CD4-positive, alpha-beta T cell (primary cell): Measurements from ENCODE around the gene PPFIBP2. TPM values are rescaled to one million over a fixed set of nuclear protein-coding genes. Genes with fewer than 3 reads are reported as not detected.

Experiments
- ATAC-seq: fragments of 200-7000 bp; cut with Tn5 transposase; one replicate; pipeline ENCODE4 v1.10.0; 2022; ENCODE audit warnings: mild to moderate bottlenecking; ENCODE audit not compliant: poor library complexity
- CTCF ChIA-PET: fragments of 350-600 bp; sonication (Branson Sonifier 250); formaldehyde crosslinking; loops from one replicate; lab custom pipeline; 2021; ENCODE audit warnings: antibody characterized with exemption, inconsistent platforms; lab: Charles Lee
- POLR2A ChIA-PET: fragments of 350-600 bp; sonication (Branson Sonifier 250); formaldehyde crosslinking; loops from one replicate; lab custom pipeline; 2021; ENCODE audit warnings: antibody characterized with exemption, inconsistent platforms; lab: Charles Lee
- DNase-seq, 14 experiments: peaks; one replicate each; pipeline ENCODE4 v3.0.0-alpha.2; 2013 to 2020; ENCODE audit warnings: mixed read lengths in 2 of 14
- H3K27ac ChIP-seq, 2 donors: one replicate each; pipeline versions ENCODE4 v1.5.1 to v1.7.0; 2013; ENCODE audit warnings: low read length in 2 of 2, low read depth in 1 of 2, mild to moderate bottlenecking in 1 of 2
- H3K27me3 ChIP-seq, 2 experiments: 1 replicate in 1 of 2; 2 replicates in 1 of 2; pipeline versions ENCODE4 v1.6.1 to v1.7.0; 2013; ENCODE audit warnings: low read length in 2 of 2, control low read depth in 1 of 2, mild to moderate bottlenecking in 1 of 2, moderate library complexity in 1 of 2; ENCODE audit not compliant: insufficient read depth in 2 of 2, control insufficient read depth in 1 of 2
- H3K36me3 ChIP-seq: one replicate; pipeline ENCODE4 v1.6.1; 2013; ENCODE audit warnings: low read length, control low read depth; ENCODE audit not compliant: insufficient read depth
- H3K4me1 ChIP-seq: one replicate; pipeline ENCODE4 v1.6.1; 2013; ENCODE audit warnings: low read length, control low read depth; ENCODE audit not compliant: insufficient read depth
- H3K4me3 ChIP-seq: one replicate; pipeline ENCODE4 v1.5.1; 2013; ENCODE audit warnings: mild to moderate bottlenecking, low read length, moderate library complexity
- H3K9me3 ChIP-seq, 2 experiments: 1 replicate in 1 of 2; 2 replicates in 1 of 2; pipeline versions ENCODE4 v1.6.1 to v1.7.0; 2013; ENCODE audit warnings: low read length in 2 of 2, mild to moderate bottlenecking in 2 of 2, control low read depth in 1 of 2, moderate library complexity in 1 of 2; ENCODE audit not compliant: control insufficient read depth in 1 of 2, insufficient read depth in 1 of 2
- H3K27ac Mint-ChIP-seq: one replicate; pipeline ENCODE4 v1.8.0; 2020; ENCODE audit warnings: mixed read lengths
- H3K27me3 Mint-ChIP-seq: one replicate; pipeline ENCODE4 v1.8.0; 2021; ENCODE audit warnings: mixed read lengths
- H3K36me3 Mint-ChIP-seq: one replicate; pipeline ENCODE4 v1.8.0; 2021; ENCODE audit warnings: low read depth, mixed read lengths
- H3K4me1 Mint-ChIP-seq: one replicate; pipeline ENCODE4 v1.8.0; 2021; ENCODE audit warnings: low read depth, mixed read lengths
- H3K4me3 Mint-ChIP-seq: one replicate; pipeline ENCODE4 v1.8.0; 2020; ENCODE audit warnings: mild to moderate bottlenecking, mixed read lengths
- H3K9me3 Mint-ChIP-seq: one replicate; pipeline ENCODE4 v1.8.0; 2020; ENCODE audit warnings: mixed read lengths
- CTCF ChIP-seq: fragments of 200-600 bp; IDR thresholded peaks from one replicate; pipeline ENCODE4 v1.8.0; 2022; ENCODE audit warnings: antibody characterized with exemption, mild to moderate bottlenecking
- intact Hi-C, 2 experiments: fragments of 100-400 bp; cut with DNase I in 1 of 2; cut with micrococcal nuclease in 1 of 2; formaldehyde crosslinking; loops; one replicate each; pipeline versions ENCODE4 v1.15.1 to v1.9.0; 2023 to 2025; cut with DNase I, micrococcal nuclease
- total RNA-seq, 174 experiments: library from RNA in 2 of 174; stranded (reverse) in 2 of 174; gene quantifications; one replicate each; pipeline ENCODE4 v1.2.3 and lab custom pipeline; 2021 to 2026

The PPFIBP2 gene
- total RNA-seq, 2 experiments from 2014 or later: 27.0 to 35.9 TPM

GRCh38 chr11:7576726-7577290, 63.0 kb downstream of the PPFIBP2 start:
- intact Hi-C loops: no loop called here
- no peak for DNase-seq
- Histone ChIP-seq H3K36me3 (no peaks in the 10 kb centered on the region), H3K9me3 (peaks cover 0 to 5% of the 10 kb centered on the region in 2 experiments), H3K4me3 (no peak overlapping the region), H3K27me3 (peaks cover 0 to 27% of the 10 kb centered on the region in 2 experiments), H3K4me1 (peaks cover 25% of the 10 kb centered on the region), H3K27ac (no peak overlapping the region)
- no peak for TF ChIP-seq CTCF
- Mint-ChIP-seq H3K36me3 (peaks cover 4% of the 10 kb centered on the region), H3K9me3 (no peaks in the 10 kb centered on the region), H3K4me1 (peaks cover 47% of the 10 kb centered on the region), H3K4me3 (peak overlapping the region; percentile 23), H3K27ac (no peak overlapping the region), H3K27me3 (peaks cover 6% of the 10 kb centered on the region)
- ChIA-PET CTCF (no interaction called here), POLR2A (interaction anchor here (2.0 kb wide), 1 partner anchor 410 kb away, joined by 4 read pairs; the partner anchor contains the start of gene EIF3F)
- no peak for ATAC-seq

GRCh38 chr11:7577291-7578190, 63.7 kb downstream of the PPFIBP2 start:
- CTCF ChIA-PET: no interaction called here
- Histone ChIP-seq H3K36me3 (no peaks in the 10 kb centered on the region), H3K27me3 (peaks cover 0 to 27% of the 10 kb centered on the region in 2 experiments), H3K27ac (no peak overlapping the region), H3K9me3 (peaks cover 0 to 5% of the 10 kb centered on the region in 2 experiments), H3K4me3 (no peak overlapping the region), H3K4me1 (peaks cover 25% of the 10 kb centered on the region)
- Mint-ChIP-seq H3K4me3 (peak overlapping the region; percentile 23), H3K27me3 (peaks cover 6% of the 10 kb centered on the region), H3K27ac (peak overlapping the region; percentile 5), H3K36me3 (peaks cover 4% of the 10 kb centered on the region), H3K9me3 (no peaks in the 10 kb centered on the region), H3K4me1 (peaks cover 47% of the 10 kb centered on the region)
- intact Hi-C loops: no loop called here
- no peak for TF ChIP-seq CTCF
- DNase-seq (peak in 4 of 14 experiments; percentile 16 to 38 (median 22)), ATAC-seq (peak; percentile 43)
- POLR2A ChIA-PET: interaction anchor here (1.0 to 2.0 kb wide), 4 partner anchors 18 to 409 kb away, joined by 3 to 4 read pairs (median 4); partner anchors contain the start of genes EIF3F and PPFIBP2

- DNase-seq (no peak), ATAC-seq (no peak)
- peaks cover 0 to 5% of the 10 kb centered on the region in 2 experiments for H3K9me3 ChIP-seq
- Mint-ChIP-seq H3K9me3 (no peaks in the 10 kb centered on the region), H3K27ac (peak overlapping the region; percentile 5), H3K36me3 (peaks cover 4% of the 10 kb centered on the region), H3K27me3 (peaks cover 6% of the 10 kb centered on the region), H3K4me3 (peak overlapping the region; percentile 23), H3K4me1 (peaks cover 47% of the 10 kb centered on the region)
- H3K4me1 ChIP-seq: peaks cover 25% of the 10 kb centered on the region
- ChIA-PET POLR2A (interaction anchor here (1.0 to 1.2 kb wide), 3 partner anchors 17 to 65 kb away, joined by 3 to 4 read pairs (median 3); partner anchors contain the start of gene PPFIBP2), CTCF (no interaction called here)
- H3K27ac ChIP-seq: no peak overlapping the region
- TF ChIP-seq CTCF: no peak
- intact Hi-C loops: no loop called here
- peaks cover 0 to 27% of the 10 kb centered on the region in 2 experiments for H3K27me3 ChIP-seq
- no peak overlapping the region for H3K4me3 ChIP-seq
- H3K36me3 ChIP-seq: no peaks in the 10 kb centered on the region
Observed at GRCh38 chr11:7578276-7578955, 64.6 kb downstream of the PPFIBP2 start.
